ENCODE measurements around the gene TJP3.

Gene TJP3

GRCh38 chr19:3671680-3672574 lies 36.3 kb upstream of the TJP3 start:
- DNase-seq = peak; percentile 34

- DNase-seq = no peak
Measured at GRCh38 chr19:3672575-3672948, 35.6 kb upstream of the TJP3 start.

DNA sequence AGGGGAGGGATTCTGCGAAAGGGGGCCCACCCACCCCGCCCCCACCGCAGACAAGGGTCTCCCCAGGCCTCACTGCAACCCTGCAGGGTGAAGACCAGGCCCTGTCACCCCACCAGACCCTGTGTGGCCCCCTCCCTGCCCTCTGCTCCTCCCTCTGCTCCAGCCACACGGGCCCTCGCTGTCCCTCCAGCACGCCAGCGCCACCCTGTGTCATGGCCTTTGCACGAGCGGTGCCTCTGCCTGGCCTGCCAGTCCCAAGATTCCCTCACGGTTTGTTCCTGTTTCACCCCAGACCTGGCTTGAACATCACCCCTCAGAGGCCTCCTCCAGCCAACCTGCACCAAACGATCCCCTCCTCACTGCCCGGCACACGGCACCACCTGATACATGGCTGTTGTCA lies 35.2 kb upstream of the TJP3 start:
- no peak for DNase-seq

GRCh38 chr19:3673506-3674439 lies 34.4 kb upstream of the TJP3 start:
- no peak for DNase-seq

DNA sequence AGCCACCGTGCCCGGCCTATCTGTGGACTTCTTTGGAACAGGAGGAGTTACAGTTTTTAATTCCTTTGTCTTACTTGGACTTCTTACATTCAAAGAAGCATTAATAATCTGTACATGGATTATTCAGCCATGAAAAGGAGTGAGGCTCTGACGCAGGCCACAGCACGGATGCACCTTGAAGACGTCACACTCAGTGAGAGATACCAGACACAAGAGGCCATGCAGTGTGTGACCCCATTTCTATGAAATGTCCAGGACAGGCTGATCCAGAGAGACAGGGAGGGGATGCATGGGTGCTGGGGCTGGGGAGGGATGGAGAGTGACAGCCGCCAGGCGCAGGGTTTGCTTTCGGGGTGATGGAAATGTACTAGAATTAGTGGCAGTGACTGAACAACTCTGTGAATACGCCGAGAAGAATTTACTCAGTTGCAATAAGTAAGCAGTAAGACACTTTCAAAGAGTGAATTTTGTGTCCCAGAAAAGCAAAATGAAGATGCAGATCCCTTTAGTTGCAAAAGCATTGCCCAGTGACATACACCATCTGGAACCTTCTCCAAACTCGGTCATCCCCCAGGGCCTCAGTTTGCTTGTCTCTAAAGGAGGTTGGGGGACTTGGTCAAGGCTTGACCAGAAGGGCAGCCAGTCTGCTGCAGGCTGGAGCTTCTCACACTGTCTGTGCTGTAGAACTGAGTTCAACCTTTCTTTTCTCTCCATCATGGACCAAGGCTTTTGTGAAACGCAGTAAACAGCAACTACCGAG lies 33.2 kb upstream of the TJP3 start:
- DNase-seq = no peak

- no peak for DNase-seq
Measured at GRCh38 chr19:3678188-3678587, 30.0 kb upstream of the TJP3 start.

DNA sequence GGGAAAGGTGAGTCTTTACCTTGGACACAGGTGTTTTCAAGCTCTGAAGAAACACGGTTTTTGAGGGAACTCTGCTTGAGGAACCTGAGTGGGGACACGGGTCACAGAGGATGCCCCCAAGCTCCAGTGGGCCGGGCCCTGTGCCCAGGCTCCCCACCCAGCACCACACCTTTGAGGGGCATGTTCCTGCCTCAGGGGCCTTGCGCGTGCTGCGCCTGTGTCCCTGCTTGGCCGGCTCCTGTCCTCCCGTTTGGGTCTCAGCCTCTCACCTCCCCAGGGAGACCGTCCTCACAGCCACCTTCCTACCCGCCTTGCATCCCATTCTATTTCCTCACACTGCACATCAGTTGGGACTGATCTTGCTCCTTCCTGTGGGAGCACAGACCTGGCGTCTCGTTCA lies 29.0 kb upstream of the TJP3 start:
- DNase-seq = no peak

GRCh38 chr19:3679581-3679980 lies 28.6 kb upstream of the TJP3 start:
- no peak for DNase-seq

- no peak for DNase-seq
Measured at GRCh38 chr19:3680939-3681338, 27.2 kb upstream of the TJP3 start.

DNA sequence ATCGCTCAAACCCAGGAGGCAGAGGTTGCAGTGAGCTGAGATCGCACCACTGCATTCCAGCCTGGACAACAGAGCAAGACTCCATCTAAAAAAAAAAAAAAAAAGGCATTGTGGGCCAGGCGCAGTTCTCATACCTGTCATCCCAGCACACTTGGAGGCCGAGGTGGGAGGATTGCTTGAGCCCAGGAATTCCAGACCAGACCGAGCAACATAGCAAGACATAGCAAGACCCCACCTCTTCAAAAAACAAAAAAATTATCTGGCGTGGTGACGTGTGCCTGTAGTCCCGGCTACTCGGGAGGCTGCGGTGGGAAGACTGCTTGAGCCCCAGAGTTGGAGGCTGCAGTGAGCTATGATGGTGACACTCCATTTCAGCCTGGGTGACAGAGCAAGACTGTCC lies 25.9 kb upstream of the TJP3 start:
- no peak for DNase-seq

DNA sequence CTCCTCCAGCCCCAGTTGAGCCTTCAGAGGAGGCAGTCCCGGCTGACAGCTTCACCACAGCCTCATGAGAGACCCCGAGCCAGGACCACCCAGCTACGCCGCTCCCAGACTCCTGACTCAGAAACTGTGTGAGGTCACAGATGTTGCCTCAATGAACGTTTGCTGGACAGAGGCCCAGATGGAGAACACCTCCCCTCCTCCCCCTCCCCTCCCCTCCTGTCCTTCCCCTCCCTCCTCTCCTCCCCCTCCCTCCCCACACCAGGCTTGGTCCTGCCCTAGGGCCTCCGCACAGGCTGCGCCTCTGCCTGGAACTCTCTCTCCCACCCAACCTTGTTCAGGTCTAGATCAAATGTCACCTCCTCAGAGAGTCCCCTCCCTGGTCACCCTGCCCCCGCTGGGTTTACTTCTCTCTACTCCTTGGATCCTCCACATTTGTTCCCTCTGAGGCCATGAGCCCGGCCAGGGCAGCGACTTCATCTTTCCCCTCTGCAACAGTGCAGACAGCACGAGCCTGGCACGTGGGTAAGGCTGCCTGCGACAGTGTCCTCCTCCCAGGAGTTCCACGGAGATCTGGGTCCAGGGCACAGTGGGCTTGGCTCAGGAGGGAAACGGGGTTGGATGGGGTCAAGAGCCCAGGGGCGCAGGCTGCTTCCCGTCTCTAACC lies 25.3 kb upstream of the TJP3 start:
- DNase-seq = no peak

DNA sequence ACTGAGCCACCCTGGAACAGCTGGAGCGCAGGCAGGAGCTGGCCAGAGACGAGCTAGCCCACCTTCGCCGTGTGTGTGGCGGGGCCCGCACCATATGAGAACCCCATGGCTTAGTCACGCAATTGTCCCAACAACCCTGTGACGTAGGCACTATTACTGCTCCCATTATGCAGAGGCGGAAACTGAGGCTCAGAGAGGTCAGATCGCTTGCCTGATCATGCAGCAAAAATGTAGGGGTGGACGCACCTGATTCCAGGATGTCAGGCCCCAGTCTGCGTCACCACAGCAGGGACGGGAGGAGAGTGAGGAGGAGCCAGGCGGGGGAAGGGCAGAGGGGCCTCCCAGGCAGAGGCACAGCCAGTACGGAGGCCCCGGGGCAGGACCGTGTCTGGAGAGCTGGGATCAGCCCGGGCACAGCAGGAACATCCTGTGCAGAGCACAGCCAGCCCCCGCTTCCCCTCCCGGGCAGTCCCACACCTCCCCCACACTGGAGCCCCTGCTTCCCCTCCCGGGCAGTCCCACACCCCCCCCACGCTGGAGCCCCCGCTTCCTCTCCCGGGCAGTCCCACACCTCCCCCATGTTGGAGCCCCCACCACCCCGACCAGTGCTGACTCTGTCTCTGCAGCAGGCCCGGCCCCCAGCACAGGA lies 24.7 kb upstream of the TJP3 start:
- DNase-seq = no peak

- DNase-seq = no peak
Measured at GRCh38 chr19:3684054-3684816, 23.9 kb upstream of the TJP3 start.

GRCh38 chr19:3684817-3685410 lies 23.3 kb upstream of the TJP3 start:
- no peak for DNase-seq

GRCh38 chr19:3687393-3687773 lies 20.8 kb upstream of the TJP3 start:
- DNase-seq = no peak

DNA sequence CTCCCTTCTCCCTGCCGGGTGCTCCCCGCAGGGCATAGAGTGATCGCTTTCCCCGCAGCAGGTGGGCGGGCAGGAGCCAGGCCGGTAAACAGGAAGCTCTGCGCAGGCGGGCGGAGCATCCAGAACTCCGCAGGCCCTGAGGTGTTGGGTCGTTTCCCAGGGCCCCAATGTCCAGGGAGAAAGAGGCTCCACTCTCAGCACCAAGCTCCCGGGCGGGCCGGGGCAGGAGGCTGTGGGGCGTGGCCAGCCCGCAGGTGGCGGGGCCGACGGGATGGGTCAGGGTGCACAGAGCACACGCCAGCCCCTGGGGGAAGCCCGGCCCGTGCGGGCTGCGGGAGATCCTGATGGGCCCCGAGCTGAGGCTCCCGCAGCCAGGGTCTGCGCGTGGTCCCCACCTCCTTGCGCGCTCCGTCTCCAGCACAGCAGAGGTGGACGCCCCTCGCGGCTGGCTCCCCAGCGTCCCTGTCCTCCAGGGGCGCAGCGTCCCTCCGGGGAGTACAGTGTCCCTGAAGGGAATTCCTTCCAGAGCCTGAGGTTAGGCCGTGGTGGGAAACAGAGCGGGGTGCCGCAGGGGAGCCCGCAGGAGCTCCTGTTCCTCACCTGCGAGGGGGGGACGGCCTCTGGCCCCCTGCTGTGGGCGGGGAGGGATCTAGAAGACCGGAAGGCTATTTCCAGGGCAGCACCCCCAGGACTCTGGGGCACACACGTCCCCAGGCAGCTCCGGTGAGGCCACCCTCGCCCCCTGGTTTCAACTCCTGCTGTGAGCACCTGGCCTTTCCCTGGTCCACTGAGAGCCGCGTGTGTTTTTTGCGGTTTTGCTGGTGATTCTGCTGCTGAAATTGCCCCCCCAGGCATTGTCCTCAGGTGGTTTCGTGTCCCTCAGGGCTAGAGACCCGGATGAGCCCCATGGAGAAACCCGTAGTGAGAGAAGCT lies 20.1 kb upstream of the TJP3 start:
- DNase-seq = peak; percentile 35

DNA sequence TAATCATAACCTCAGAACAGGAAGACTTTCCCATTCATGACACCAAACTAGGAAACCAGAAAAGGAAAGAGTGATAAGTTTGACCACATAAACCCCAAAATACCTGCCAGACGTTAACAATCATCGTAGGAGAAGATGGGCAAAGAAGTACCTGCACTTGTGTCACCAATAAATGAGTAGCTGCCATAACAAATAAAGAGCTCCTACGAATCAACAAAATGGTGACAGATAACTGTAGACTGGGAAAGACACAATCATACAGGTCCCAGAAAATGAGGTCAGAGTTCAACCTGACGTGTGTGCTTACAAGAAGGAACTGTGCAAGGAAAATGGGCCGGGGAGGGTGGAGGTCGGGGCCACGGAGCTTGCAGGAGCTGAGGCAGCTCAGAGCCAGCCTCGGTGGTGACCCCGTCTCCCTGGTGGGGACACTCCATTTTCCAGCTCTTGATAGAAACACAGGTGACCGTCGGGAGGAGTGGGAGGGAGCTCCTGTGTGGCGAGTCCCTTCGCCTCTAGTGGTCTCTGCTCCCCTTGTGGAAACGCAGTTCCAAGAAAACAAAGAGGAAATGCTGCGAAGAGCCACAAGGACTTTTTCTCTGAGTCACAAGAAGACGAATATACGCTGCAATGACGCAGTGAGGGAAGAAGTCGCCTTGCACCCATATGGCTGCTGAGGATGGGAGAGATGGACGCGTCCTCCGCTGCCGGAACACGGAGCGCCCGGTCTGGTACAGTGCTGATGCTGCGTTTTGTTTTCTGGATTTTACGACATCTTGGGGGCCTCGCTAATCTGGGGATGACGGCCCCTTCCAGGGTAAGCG lies 17.4 kb upstream of the TJP3 start:
- DNase-seq = no peak

DNA sequence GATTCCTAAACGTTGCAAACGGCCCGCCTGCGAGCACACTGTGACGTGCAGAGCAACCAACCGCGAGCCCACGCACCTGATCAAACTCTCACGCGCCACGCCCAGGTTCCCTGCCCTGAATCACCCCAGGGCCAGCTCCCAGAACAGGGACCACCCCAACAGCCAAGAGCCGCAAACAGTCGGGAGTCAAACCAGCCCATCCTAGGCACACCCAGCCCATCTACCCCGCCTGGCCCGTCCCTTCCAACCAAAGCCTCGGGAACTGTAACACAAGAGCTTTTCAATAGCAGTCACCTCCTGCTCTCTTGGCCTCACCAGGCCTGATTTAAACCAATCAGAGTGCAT lies 16.8 kb upstream of the TJP3 start:
- DNase-seq = no peak

GRCh38 chr19:3691726-3692125 lies 16.5 kb upstream of the TJP3 start:
- no peak for DNase-seq

All from stimulated activated CD4-positive, alpha-beta T cell treated with anti-CD3 and anti-CD28 coated beads, Interleukin-1b, Interleukin-23, amount 100 ng/mL, for 48 hours (primary cell).